Measurements from ENCODE around the gene NAA16.
"Not testable (repeated sequence)": the region's sequence is repeated elsewhere in the genome, so short reads cannot be mapped to it uniquely, and the experiment has no call there.

NAA16 gene

GRCh38 chr13:41332829-41333228, 21.8 kb downstream of the NAA16 start:
- no peaks in the 10 kb centered on the region for H3K9me3 ChIP-seq (ENCODE audit: low read depth, low read length)
- TF ChIP-seq EZH2 (IDR thresholded peaks at IDR 0.05) (no peak), POLR2AphosphoS5 (IDR thresholded peaks at IDR 0.05; ENCODE audit: borderline replicate concordance, low read depth, low read length) (no peak), FOXP2 (optimal IDR thresholded peaks at IDR 0.05; ENCODE audit: control extremely low read depth, extremely low read length, insufficient read depth) (no peak)
- DNase-seq (ENCODE audit: low read depth, low spot score) = no peak
- H3K4me3 ChIP-seq = no peak overlapping the region
- H3K27ac ChIP-seq = no peak overlapping the region
- H3K36me3 ChIP-seq (ENCODE audit: insufficient read depth, low read length) = peaks cover 45% of the 10 kb centered on the region
- no peak overlapping the region for H3K9ac ChIP-seq (ENCODE audit: insufficient read length)

DNA sequence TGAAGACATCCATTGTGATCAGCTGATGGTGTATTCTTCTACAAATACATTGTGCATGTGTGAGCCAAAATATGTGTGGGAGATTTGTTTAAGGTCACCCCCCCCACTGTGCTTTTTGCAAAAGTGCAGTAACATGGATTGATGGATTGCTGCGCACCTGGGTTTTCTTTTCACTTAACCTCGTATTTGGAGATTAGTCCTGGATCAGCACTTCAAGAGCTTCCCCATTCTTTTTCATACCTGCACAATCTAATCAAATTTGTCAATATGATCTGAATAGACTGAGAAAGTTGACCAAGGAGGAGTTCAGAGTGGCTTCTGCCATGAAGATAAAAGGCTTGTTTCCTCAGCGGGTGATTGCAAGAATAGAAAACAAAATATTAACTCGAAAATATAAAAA, 23.7 kb downstream of the NAA16 start:
- no peak for DNase-seq (ENCODE audit: low read depth, low spot score)
- peaks cover 48% of the 10 kb centered on the region for H3K36me3 ChIP-seq (ENCODE audit: insufficient read depth, low read length)
- TF ChIP-seq EZH2 (IDR thresholded peaks at IDR 0.05) = no peak
- TF ChIP-seq FOXP2 (optimal IDR thresholded peaks at IDR 0.05; ENCODE audit: control extremely low read depth, extremely low read length, insufficient read depth) = no peak
- no peak for TF ChIP-seq POLR2AphosphoS5 (IDR thresholded peaks at IDR 0.05; ENCODE audit: borderline replicate concordance, low read depth, low read length)
- no peak overlapping the region for H3K27ac ChIP-seq
- no peak overlapping the region for H3K9ac ChIP-seq (ENCODE audit: insufficient read length)
- no peak overlapping the region for H3K4me3 ChIP-seq
- H3K9me3 ChIP-seq (ENCODE audit: low read depth, low read length) = no peaks in the 10 kb centered on the region

DNA sequence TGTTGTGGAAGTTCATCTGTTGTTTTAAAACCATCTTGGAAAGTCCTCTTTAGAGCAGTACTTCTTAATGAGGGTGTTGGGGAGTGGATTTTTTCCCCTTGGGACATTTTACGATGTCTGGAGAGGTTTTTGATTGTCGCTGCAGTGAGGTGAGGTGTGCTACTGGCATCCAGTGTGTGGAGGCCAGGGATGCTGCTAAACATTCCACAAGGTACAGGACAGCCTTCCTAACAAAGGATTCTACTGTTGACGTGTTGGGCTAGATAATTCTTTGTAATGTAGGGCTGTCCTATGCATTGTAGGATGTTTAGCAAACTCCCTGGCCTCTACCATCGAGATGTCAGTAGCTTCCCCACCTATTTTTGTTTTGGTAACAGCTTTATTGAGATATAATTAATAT, 33.3 kb downstream of the NAA16 start:
- H3K27ac ChIP-seq = no peak overlapping the region
- no peak for DNase-seq (ENCODE audit: low read depth, low spot score)
- no peak overlapping the region for H3K9ac ChIP-seq (ENCODE audit: insufficient read length)
- H3K9me3 ChIP-seq (ENCODE audit: low read depth, low read length) = no peaks in the 10 kb centered on the region
- H3K36me3 ChIP-seq (ENCODE audit: insufficient read depth, low read length) = peaks cover 56% of the 10 kb centered on the region
- no peak overlapping the region for H3K4me3 ChIP-seq
- TF ChIP-seq EZH2 (IDR thresholded peaks at IDR 0.05) (no peak), FOXP2 (optimal IDR thresholded peaks at IDR 0.05; ENCODE audit: control extremely low read depth, extremely low read length, insufficient read depth) (no peak), POLR2AphosphoS5 (IDR thresholded peaks at IDR 0.05; ENCODE audit: borderline replicate concordance, low read depth, low read length) (no peak)

GRCh38 chr13:41345165-41345913, 34.3 kb downstream of the NAA16 start:
- TF ChIP-seq POLR2AphosphoS5 (IDR thresholded peaks at IDR 0.05; ENCODE audit: borderline replicate concordance, low read depth, low read length) = no peak
- TF ChIP-seq EZH2 (IDR thresholded peaks at IDR 0.05) = no peak
- TF ChIP-seq FOXP2 (optimal IDR thresholded peaks at IDR 0.05; ENCODE audit: control extremely low read depth, extremely low read length, insufficient read depth) = no peak
- no peak overlapping the region for H3K4me3 ChIP-seq
- DNase-seq (ENCODE audit: low read depth, low spot score) = no peak
- no peak overlapping the region for H3K9ac ChIP-seq (ENCODE audit: insufficient read length)
- H3K27ac ChIP-seq = no peak overlapping the region
- no peaks in the 10 kb centered on the region for H3K9me3 ChIP-seq (ENCODE audit: low read depth, low read length)
- peaks cover 52% of the 10 kb centered on the region for H3K36me3 ChIP-seq (ENCODE audit: insufficient read depth, low read length)

DNA sequence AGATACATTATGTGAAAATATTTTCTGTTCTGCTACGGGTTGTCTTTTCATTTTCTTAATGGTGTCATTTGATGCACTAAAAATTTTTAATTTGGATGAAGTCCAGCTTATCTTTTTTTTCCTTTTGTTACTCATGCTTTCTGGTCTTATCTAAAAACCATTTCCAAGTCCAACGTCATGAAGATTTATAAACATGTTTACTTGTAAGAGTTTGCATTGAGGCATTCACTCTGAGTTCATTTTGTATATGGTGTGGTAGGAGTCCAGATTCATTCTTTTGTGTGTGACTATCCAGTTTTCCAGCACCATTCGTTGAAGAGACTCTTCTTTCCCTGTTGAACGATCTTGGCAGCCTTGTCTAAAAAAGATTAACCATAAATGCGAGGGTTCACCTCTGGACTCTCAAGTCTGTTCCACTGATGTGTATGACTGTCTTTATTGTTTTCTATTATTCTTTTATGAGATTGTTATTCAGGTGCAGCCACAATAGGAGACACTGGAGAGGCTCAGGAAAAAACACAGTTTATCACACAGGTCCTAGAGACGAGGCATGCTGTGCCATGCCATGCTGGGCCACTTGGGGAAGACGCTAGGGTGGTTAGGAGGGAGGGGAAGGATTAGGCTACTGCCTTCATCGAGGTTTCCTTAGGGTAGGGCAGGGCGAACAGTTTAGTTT, 35.0 kb downstream of the NAA16 start:
- H3K27ac ChIP-seq = no peak overlapping the region
- no peak overlapping the region for H3K9ac ChIP-seq (ENCODE audit: insufficient read length)
- peaks cover 51% of the 10 kb centered on the region for H3K36me3 ChIP-seq (ENCODE audit: insufficient read depth, low read length)
- H3K4me3 ChIP-seq = no peak overlapping the region
- no peak for TF ChIP-seq EZH2 (IDR thresholded peaks at IDR 0.05)
- TF ChIP-seq FOXP2 (optimal IDR thresholded peaks at IDR 0.05; ENCODE audit: control extremely low read depth, extremely low read length, insufficient read depth) = no peak
- no peak for TF ChIP-seq POLR2AphosphoS5 (IDR thresholded peaks at IDR 0.05; ENCODE audit: borderline replicate concordance, low read depth, low read length)
- H3K9me3 ChIP-seq (ENCODE audit: low read depth, low read length) = no peaks in the 10 kb centered on the region
- no peak for DNase-seq (ENCODE audit: low read depth, low spot score)

GRCh38 chr13:41352935-41353840, 42.1 kb downstream of the NAA16 start:
- H3K27ac ChIP-seq = no peak overlapping the region
- no peak overlapping the region for H3K9ac ChIP-seq (ENCODE audit: insufficient read length)
- H3K36me3 ChIP-seq (ENCODE audit: insufficient read depth, low read length) = peaks cover 34% of the 10 kb centered on the region
- DNase-seq (ENCODE audit: low read depth, low spot score) = peak; percentile 30
- no peak for TF ChIP-seq EZH2 (IDR thresholded peaks at IDR 0.05)
- TF ChIP-seq FOXP2 (optimal IDR thresholded peaks at IDR 0.05; ENCODE audit: control extremely low read depth, extremely low read length, insufficient read depth) = no peak
- TF ChIP-seq POLR2AphosphoS5 (IDR thresholded peaks at IDR 0.05; ENCODE audit: borderline replicate concordance, low read depth, low read length) = no peak
- no peak overlapping the region for H3K4me3 ChIP-seq
- H3K9me3 ChIP-seq (ENCODE audit: low read depth, low read length) = no peaks in the 10 kb centered on the region

- Histone ChIP-seq H3K4me3 (no peak overlapping the region), H3K27ac (no peak overlapping the region), H3K9ac (ENCODE audit: insufficient read length) (no peak overlapping the region), H3K36me3 (ENCODE audit: insufficient read depth, low read length) (peaks cover 43% of the 10 kb centered on the region), H3K9me3 (ENCODE audit: low read depth, low read length) (no peaks in the 10 kb centered on the region)
- no peak for DNase-seq (ENCODE audit: low read depth, low spot score)
- TF ChIP-seq POLR2AphosphoS5 (IDR thresholded peaks at IDR 0.05; ENCODE audit: borderline replicate concordance, low read depth, low read length) (no peak), EZH2 (IDR thresholded peaks at IDR 0.05) (no peak), FOXP2 (optimal IDR thresholded peaks at IDR 0.05; ENCODE audit: control extremely low read depth, extremely low read length, insufficient read depth) (no peak)
Observed at GRCh38 chr13:41354416-41354815, 43.3 kb downstream of the NAA16 start.

DNA sequence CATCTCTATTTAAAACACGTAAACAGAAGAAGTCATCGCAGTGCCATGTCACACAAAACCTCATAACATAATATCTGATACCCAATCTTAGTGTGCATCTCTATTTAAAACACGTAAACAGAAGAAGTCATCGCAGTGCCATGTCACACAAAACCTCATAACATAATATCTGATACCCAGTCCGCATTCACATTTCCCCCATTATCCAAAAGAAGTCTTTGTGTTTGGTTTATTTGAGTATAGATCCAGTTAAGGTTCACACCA, 45.2 kb downstream of the NAA16 start:
- not testable (repeated sequence) for H3K27ac ChIP-seq
- H3K36me3 ChIP-seq (ENCODE audit: insufficient read depth, low read length) = peaks cover 58% of the 10 kb centered on the region

More for the DNA sequence above, 45.2 kb downstream of the NAA16 start:
- DNase-seq (ENCODE audit: low read depth, low spot score); H3K4me3 ChIP-seq; H3K9me3 ChIP-seq (ENCODE audit: low read depth, low read length); H3K9ac ChIP-seq (ENCODE audit: insufficient read length): not testable (repeated sequence)
